SK-N-MC (cell line): ENCODE results near the gene TBRG1.

ENCODE experiments used
- DNase-seq: peaks from one replicate; pipeline ENCODE4 v3.0.0-alpha.2; 2011; ENCODE audit warnings: low read depth, low spot score
- H3K27ac ChIP-seq: fragments of 200-600 bp; sonication (generic); 2 replicates; pipeline ENCODE4 v1.5.1; 2016; ENCODE audit warnings: mixed run types
- H3K36me3 ChIP-seq: fragments of 200-600 bp; sonication (generic); 2 replicates; pipeline ENCODE4 v1.6.1; 2017; ENCODE audit warnings: antibody characterized with exemption, low read length, mixed read lengths; ENCODE audit not compliant: insufficient read depth
- H3K4me3 ChIP-seq: fragments of 200-600 bp; sonication (generic); 2 replicates; pipeline ENCODE4 v1.5.1; 2016
- H3K9ac ChIP-seq: fragments of 200-600 bp; sonication (generic); 2 replicates; pipeline ENCODE4 v1.8.0; 2017; ENCODE audit warnings: mixed run types, mixed read lengths; ENCODE audit not compliant: insufficient read length
- H3K9me3 ChIP-seq: fragments of 200-600 bp; sonication (generic); 2 replicates; pipeline ENCODE4 v1.6.1; 2017; ENCODE audit warnings: low read depth, mild to moderate bottlenecking, antibody characterized with exemption, low read length, moderate library complexity, mixed read lengths
- EZH2 ChIP-seq: fragments of 200-600 bp; sonication (generic); IDR thresholded peaks from one replicate; pipeline ENCODE4 v1.6.1; 2017; ENCODE audit warnings: antibody characterized with exemption
- FOXP2 ChIP-seq: optimal IDR thresholded peaks from 2 replicates; pipeline ENCODE3; 2011; ENCODE audit warnings: mild to moderate bottlenecking, moderate library complexity; ENCODE audit not compliant: insufficient read depth; ENCODE audit errors: extremely low read length, control extremely low read depth
- POLR2AphosphoS5 ChIP-seq: IDR thresholded peaks from 2 replicates; pipeline ENCODE4 v1.6.1; 2012; ENCODE audit warnings: mild to moderate bottlenecking, low read depth, low read length, borderline replicate concordance

TBRG1 gene

DNA sequence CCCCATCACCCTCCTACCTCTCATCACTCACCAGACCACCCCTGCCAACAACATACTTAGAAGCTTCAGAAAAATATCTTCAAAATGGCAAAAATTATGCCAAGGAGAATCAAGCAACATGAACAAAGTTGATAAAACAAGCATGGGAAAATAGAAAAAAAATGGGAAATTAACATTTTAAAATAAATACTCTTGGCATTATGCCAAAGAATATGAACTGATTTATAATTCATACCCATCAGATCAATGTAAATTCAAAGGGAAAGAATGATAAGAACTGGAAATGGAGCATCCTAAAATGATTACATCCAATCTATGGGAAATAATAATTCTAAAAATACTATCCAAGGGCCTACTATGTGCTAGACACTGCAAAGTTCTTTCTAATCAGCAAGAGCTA is 38.9 kb downstream of the TBRG1 start:
- H3K9ac ChIP-seq = no peak overlapping the region
- no peak for TF ChIP-seq FOXP2
- TF ChIP-seq EZH2 = no peak
- TF ChIP-seq POLR2AphosphoS5 = no peak

DNA sequence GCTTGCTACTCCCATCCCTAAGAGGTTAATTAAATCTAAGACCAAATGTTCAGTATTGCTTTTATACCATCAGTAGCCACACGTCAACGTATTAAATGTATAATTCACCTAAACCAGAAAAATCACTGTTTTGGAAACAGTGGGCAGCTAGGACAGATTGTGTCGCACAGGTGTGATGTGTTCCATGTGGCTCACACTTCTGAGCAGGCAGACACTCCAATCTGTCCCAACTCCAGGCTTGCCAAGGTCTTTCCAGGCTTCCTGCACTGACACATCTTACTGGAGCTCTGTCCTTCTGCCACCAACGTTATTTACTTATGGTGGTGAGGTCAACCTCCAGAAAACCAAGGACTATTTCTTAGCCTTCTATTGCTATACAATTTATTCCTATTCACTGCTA is 39.4 kb downstream of the TBRG1 start:
- H3K9me3 ChIP-seq = no peaks in the 10 kb centered on the region
- H3K4me3 ChIP-seq = no peak overlapping the region
- TF ChIP-seq EZH2 (no peak), POLR2AphosphoS5 (no peak), FOXP2 (no peak)
- H3K9ac ChIP-seq = no peak overlapping the region
- DNase-seq = no peak
- no peak overlapping the region for H3K27ac ChIP-seq
- no peaks in the 10 kb centered on the region for H3K36me3 ChIP-seq

More for the DNA sequence above, 38.9 kb downstream of the TBRG1 start:
- no peak for DNase-seq
- H3K9me3 ChIP-seq = no peaks in the 10 kb centered on the region
- H3K36me3 ChIP-seq = no peaks in the 10 kb centered on the region
- H3K27ac ChIP-seq = no peak overlapping the region
- no peak overlapping the region for H3K4me3 ChIP-seq

DNA sequence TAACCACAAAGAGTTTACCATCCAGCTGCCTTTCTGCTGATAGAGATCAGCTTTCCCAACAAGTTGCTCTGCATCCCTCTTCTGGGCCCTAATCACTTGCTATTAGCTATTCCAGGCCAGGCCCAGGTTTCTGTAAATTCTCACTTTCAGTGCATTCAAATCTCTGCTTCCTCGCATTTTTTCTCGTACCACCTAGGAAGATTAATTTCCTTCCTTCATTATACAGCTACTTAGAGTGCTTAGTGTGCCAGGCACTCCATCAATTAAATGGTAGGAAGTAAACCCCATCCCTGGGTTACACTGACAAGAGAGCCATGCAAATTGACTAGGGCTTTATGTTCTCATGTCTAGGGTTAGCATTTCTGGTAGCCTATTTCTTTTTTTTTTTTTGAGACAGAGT is 41.2 kb downstream of the TBRG1 start:
- Histone ChIP-seq H3K27ac (no peak overlapping the region), H3K4me3 (no peak overlapping the region), H3K9ac (no peak overlapping the region), H3K9me3 (no peaks in the 10 kb centered on the region), H3K36me3 (no peaks in the 10 kb centered on the region)
- TF ChIP-seq POLR2AphosphoS5 (no peak), EZH2 (no peak), FOXP2 (no peak)
- DNase-seq = no peak

DNA sequence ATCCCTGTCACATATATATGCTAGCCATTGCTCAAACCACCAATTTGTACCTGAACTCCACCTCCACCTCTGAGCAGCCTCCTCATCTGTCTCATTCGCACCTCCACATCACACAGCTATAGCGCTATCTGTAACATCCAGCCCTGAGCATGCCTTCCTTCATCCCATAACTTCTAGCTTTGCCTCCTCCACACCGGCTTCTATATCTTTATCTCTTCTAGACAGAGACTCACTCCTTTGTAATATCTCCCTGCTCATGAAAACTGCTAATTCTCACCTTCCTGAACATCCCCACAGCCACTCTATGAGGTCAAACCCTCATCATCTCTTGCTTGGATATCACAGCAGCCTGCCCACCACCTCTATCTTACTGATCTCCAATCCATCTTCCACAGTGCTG is 44.9 kb downstream of the TBRG1 start:
- no peaks in the 10 kb centered on the region for H3K9me3 ChIP-seq
- no peak overlapping the region for H3K27ac ChIP-seq
- TF ChIP-seq POLR2AphosphoS5 (no peak), EZH2 (no peak), FOXP2 (no peak)
- H3K4me3 ChIP-seq = no peak overlapping the region
- no peak overlapping the region for H3K9ac ChIP-seq
- H3K36me3 ChIP-seq = no peaks in the 10 kb centered on the region
- no peak for DNase-seq

DNA sequence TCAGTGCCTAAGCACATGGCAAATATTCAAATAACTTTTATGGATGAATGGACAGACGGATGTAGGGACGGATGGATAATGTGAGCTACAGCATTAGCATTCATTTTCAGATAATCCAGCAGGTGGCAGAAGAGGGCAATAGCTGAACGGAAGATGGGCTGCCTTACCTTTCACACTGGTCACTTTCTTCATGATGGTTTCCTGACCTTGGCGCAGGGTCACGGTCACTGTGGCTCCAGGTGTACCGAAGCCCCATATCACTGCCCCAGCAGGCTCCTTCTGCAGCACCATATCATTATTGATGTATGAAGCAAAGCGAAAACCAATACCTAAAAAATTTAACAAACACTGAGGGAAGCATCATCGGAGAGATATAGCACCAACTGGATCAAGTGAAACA is 46.5 kb downstream of the TBRG1 start:
- TF ChIP-seq EZH2 (no peak), POLR2AphosphoS5 (no peak), FOXP2 (no peak)
- Histone ChIP-seq H3K36me3 (no peaks in the 10 kb centered on the region), H3K9ac (no peak overlapping the region), H3K9me3 (no peaks in the 10 kb centered on the region), H3K4me3 (no peak overlapping the region), H3K27ac (no peak overlapping the region)
- DNase-seq = no peak

DNA sequence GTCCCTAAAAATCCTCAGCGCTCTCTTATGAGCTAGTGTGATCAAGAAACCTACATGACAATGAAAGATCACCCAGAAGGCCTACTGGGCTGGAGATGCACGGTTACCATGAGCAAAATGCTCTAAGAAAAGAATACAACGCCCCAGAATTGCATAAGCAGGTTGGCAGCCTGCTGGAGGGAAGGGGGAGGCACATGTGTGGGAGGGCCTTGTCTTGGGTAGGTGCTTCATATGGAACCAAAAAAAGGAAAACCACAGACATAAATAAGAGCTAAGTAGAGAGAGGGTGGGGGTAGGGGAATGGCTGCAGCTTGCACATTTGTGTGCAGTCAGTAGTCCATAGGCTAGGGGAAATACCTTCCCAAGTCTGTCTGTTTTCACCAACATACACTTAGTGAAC is 48.1 kb downstream of the TBRG1 start:
- TF ChIP-seq FOXP2 (no peak), EZH2 (no peak), POLR2AphosphoS5 (no peak)
- Histone ChIP-seq H3K36me3 (no peaks in the 10 kb centered on the region), H3K4me3 (no peak overlapping the region; the same call in 1 of the 2 replicates), H3K27ac (no peak overlapping the region), H3K9ac (no peak overlapping the region), H3K9me3 (no peaks in the 10 kb centered on the region)
- no peak for DNase-seq

DNA sequence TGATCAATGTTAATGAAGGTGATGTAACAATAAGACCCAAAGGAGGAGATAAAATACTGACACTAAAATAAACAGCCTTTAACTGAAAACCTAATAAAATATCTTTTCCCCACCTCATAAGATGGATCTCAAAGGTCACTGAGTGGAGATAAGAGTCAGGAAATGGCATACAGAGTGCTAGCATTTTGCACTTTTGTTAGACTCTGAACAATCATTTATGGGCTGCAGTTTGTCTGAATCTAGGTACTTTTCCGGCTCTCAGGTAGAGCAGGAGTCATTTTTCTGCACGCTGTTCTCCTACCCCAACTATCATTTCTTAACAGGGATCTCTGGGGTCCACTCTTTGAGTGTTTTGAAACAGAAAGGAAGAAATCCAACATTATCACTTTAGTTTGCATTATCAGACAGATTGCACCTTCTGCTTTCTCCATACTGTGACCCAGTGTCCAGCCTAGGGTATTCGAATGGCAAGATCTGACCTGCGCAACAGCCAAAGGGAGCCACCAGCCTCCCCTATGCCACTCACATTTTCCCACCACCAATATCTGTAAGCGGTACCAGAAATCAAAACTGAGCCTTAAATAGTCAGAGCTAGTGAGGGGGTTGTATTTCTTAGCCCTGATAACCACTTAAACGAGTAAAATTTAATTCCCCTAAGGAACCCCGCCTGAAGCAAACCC is 50.0 kb downstream of the TBRG1 start:
- TF ChIP-seq EZH2 = no peak
- TF ChIP-seq FOXP2 = no peak
- no peak for TF ChIP-seq POLR2AphosphoS5

DNA sequence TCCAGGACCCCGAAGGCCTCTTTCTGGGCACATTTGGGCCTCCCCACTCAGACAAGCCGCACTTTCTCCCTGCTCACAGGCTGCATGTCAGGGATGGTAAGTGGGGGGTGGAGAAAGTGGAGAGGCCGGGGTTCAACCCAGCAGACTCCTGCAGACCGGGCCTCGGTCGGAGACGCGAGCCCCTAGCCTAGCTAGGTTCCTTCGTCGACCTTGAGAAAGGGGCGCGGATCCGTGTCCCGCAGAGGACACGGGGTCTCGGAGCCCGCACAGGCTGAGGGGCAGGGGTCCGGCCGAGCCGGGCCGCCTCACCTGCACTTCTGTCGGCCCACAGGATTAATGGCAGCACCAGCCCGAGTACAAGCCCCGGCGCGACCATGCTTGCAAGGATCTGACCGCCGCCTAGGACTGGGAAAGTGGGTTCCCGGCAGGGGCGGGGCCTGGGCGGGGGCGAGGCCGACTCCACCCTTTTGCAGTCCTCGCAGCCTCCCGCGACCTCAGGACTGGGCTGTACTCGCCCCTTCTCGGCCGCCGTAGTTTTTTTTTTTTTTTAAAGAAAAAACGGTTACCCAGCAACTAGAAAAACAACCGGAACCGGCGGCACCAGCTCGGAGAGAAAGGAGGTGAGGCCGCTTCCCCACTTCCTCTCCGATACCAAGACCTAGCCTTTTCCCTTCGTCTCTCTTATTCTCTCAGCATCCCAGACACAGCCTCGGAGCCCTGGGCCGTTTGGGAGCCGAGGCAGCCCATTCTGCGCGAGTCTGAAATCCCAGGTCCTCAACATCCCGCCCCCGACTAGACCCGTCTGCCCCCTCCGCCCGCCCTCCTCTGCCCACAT is 50.9 kb downstream of the TBRG1 start, which contains the start of the genes SIAE and SPA17:
Gene SIAE, minus strand, starts transcription at position 407 of the 835 bp plus-strand sequence. Its CDS starts 31 bp downstream, at position 376.
Gene SPA17, plus strand, starts transcription at position 572 of the 835 bp plus-strand sequence. CDS start 1,361 bp downstream, outside the sequence.
- TF ChIP-seq EZH2 (no peak), FOXP2 (no peak), POLR2AphosphoS5 (peak; percentile 71)
- H3K4me3 ChIP-seq = peak within 1 kb of the TSS; percentile 75
- peak; percentile 42 for DNase-seq
- no peaks in the 10 kb centered on the region for H3K9me3 ChIP-seq
- no peaks in the 10 kb centered on the region for H3K36me3 ChIP-seq
- H3K27ac ChIP-seq = no peak within 1 kb of the TSS
- peak within 1 kb of the TSS; percentile 60 for H3K9ac ChIP-seq

More for the DNA sequence above, 50.0 kb downstream of the TBRG1 start:
- no peak overlapping the region for H3K27ac ChIP-seq
- H3K9me3 ChIP-seq = no peaks in the 10 kb centered on the region
- no peak for DNase-seq
- H3K4me3 ChIP-seq = peak overlapping the region; percentile 75
- H3K36me3 ChIP-seq = no peaks in the 10 kb centered on the region
- no peak overlapping the region for H3K9ac ChIP-seq
